ENCODE data around the gene PSD4. TPM values are rescaled to one million over a fixed set of nuclear protein-coding genes. Genes with fewer than 3 reads are reported as not detected.
A peak's percentile ranks its signal among the peaks of the same experiment; 100 is the strongest.

Gene PSD4
- total and polyA plus RNA-seq, 10 donors, result 43.9 to 154 (median 88.1) TPM

GRCh38 chr2:113216891-113217454, 43.2 kb downstream of the PSD4 start:
- Histone ChIP-seq H3K36me3 (no peaks in the 10 kb centered on the region), H3K4me1 (peaks cover 11 to 49% (median 30%) of the 10 kb centered on the region in 6 donors), H3K27ac (peak overlapping the region in 4 of 8 donors; percentile 6 to 56 (median 38)), H3K9me3 (no peaks in the 10 kb centered on the region), H3K4me3 (no peak overlapping the region), H3K27me3 (replicated peaks in 1 of 7) (peaks cover 0 to 10% (median 0%) of the 10 kb centered on the region in 7 donors)
- TF ChIP-seq CTCF (IDR thresholded peaks at IDR 0.05 in 8 of 11, conservative IDR thresholded peaks at IDR 0.05 in 3 of 11), result no peak
- no peak for TF ChIP-seq POLR2AphosphoS5 (IDR thresholded peaks at IDR 0.05)
- TF ChIP-seq POLR2A (IDR thresholded peaks at IDR 0.05), result no peak
- 48 to 60% (median 54%) methylated on average over 6 of the region's 6 CpGs for WGBS, 5 donors
- DNase-seq, result no peak
- intact Hi-C loops (cut with DNase I; ENCODE audit: low total_unique reads), result no loop called here

GRCh38 chr2:113217455-113218282, 43.9 kb downstream of the PSD4 start:
- intact Hi-C loops (cut with DNase I; ENCODE audit: low total_unique reads), result no loop called here
- Histone ChIP-seq H3K9me3 (no peaks in the 10 kb centered on the region), H3K4me3 (no peak overlapping the region), H3K4me1 (peaks cover 11 to 42% (median 29%) of the 10 kb centered on the region in 6 donors), H3K27ac (peak overlapping the region in 4 of 8 donors; percentile 6 to 56 (median 38)), H3K36me3 (no peaks in the 10 kb centered on the region), H3K27me3 (replicated peaks in 1 of 7) (peaks cover 0 to 4% (median 0%) of the 10 kb centered on the region in 7 donors)
- 41 to 56% (median 48%) methylated on average over 14 to 15 of the region's 15 CpGs for WGBS, 5 donors
- DNase-seq, result no peak
- TF ChIP-seq POLR2A (IDR thresholded peaks at IDR 0.05) (no peak), POLR2AphosphoS5 (IDR thresholded peaks at IDR 0.05) (peak; percentile 46 to 69 (median 55))

DNA sequence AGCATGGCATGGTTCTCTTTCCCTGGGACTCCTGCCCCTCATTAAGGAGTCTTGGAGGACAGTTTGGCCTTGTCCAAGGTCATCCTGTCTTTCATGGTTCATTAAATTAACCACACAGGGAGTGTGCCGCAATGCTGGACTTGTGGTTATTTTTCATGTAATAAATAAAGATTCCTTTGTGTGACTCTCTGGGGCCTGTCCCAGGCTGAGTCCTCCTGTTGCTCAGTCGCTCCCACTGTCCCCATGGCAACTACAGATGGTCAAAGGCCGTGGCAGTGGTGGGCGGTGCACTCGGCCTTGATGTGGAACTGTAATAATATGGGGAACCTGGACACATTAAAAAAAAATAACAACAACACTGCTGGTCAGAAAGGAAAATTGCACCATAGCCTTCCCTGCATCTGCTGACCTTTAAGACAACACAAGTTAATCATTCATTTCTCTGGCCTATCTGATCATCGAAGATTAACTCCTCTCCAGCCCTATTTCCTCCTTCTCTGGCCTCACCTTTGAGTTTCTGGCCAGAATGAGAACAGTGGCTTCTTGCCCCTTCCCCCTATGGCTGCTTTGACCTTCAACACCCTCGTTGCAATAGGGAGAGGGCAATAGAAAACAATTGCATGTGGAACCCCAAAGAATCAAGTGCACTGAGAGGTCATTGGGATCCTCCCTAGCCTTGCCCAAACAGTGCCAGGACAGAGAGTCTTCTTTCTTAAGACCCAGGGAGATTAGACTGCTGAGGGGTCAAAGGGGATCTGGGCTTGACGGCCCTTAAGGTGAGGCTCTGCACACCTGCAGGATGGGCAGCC, 44.7 kb downstream of the PSD4 start:
- DNase-seq, result no peak
- H3K4me3 ChIP-seq, result no peak overlapping the region
- H3K36me3 ChIP-seq, result no peaks in the 10 kb centered on the region
- H3K9me3 ChIP-seq, result no peaks in the 10 kb centered on the region
- no peaks in the 10 kb centered on the region for H3K27me3 ChIP-seq (replicated peaks in 1 of 7)
- H3K4me1 ChIP-seq, result peaks cover 11 to 39% (median 29%) of the 10 kb centered on the region in 6 donors
- intact Hi-C loops (cut with DNase I; ENCODE audit: low total_unique reads), result no loop called here
- H3K27ac ChIP-seq, result peak overlapping the region in 3 of 8 donors; percentile 36 to 56 (median 41)
- TF ChIP-seq CTCF (IDR thresholded peaks at IDR 0.05 in 8 of 11, conservative IDR thresholded peaks at IDR 0.05 in 3 of 11) (no peak), POLR2AphosphoS5 (IDR thresholded peaks at IDR 0.05) (no peak), POLR2A (IDR thresholded peaks at IDR 0.05) (no peak)
- WGBS, 5 donors, result 56 to 74% (median 64%) methylated on average over 8 of the region's 8 CpGs

GRCh38 chr2:113219092-113219441, 45.3 kb downstream of the PSD4 start:
- DNase-seq, result no peak
- WGBS, 5 donors, result 85 to 93% (median 88%) methylated on average over 2 of the region's 2 CpGs

More at GRCh38 chr2:113219092-113219441, 45.3 kb downstream of the PSD4 start:
- H3K36me3 ChIP-seq, result no peaks in the 10 kb centered on the region
- TF ChIP-seq POLR2A (IDR thresholded peaks at IDR 0.05) (no peak), CTCF (IDR thresholded peaks at IDR 0.05 in 8 of 11, conservative IDR thresholded peaks at IDR 0.05 in 3 of 11) (no peak), POLR2AphosphoS5 (IDR thresholded peaks at IDR 0.05) (no peak)
- intact Hi-C loops (cut with DNase I; ENCODE audit: low total_unique reads), result no loop called here
- no peaks in the 10 kb centered on the region for H3K9me3 ChIP-seq
- no peak overlapping the region for H3K27ac ChIP-seq
- no peaks in the 10 kb centered on the region for H3K27me3 ChIP-seq (replicated peaks in 1 of 7)
- H3K4me1 ChIP-seq, result peaks cover 11 to 39% (median 29%) of the 10 kb centered on the region in 6 donors
- no peak overlapping the region for H3K4me3 ChIP-seq
